Measurements from ENCODE around the gene APBA2. TPM values are rescaled to one million over a fixed set of nuclear protein-coding genes. Genes with fewer than 3 reads are reported as not detected.

APBA2 gene
- total and polyA plus RNA-seq, 2 of the 4 experiments (the other 2 are of a cell fraction): 21.7 to 33.0 TPM

DNA sequence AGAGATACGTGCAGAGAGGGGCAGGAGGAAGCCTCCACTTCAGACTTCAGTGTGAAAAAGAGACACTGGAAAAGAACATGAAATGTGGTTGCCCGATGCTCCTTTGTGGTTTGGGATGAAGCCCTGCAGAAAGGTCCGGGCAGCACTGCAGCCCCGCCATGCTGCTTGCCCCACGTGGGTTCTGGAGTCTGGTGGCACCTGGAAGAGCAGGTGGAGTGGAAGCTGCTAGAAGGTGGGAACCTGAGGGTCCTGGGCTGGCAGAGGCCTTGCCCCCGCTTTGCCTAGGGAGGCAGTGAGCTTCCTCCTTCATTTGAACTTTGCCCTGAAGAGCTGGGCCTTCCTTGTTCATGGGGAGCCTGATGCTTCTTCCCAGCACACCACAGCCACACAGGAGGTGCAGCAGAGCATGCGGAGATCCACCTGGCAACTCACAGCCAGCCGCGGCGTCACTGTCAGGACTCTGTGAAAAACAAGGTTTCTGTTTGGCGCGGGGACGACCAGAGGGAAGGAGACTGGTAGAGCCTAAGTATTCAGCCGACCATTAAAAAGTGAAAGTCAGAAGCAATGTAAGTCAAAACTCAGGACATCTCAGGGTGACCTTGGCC is 59.0 kb downstream of the APBA2 start:
- intact Hi-C loops (cut with micrococcal nuclease): no loop called here
- no peak overlapping the region for H3K4ac ChIP-seq (ENCODE audit: low read depth, low read length)
- H2BK20ac ChIP-seq (ENCODE audit: low read depth, low read length): no peak overlapping the region
- POLR2A ChIA-PET (ENCODE audit: unreplicated experiment): no interaction called here
- H2BK15ac ChIP-seq (ENCODE audit: low read depth, low read length): no peak overlapping the region
- BruUV-seq (replicated peaks): no TSS peak
- no peak overlapping the region for H4K5ac ChIP-seq (ENCODE audit: low read depth, low read length)
- H3K9ac ChIP-seq (ENCODE audit: low read depth, low read length): no peak overlapping the region
- no peaks in the 10 kb centered on the region for H3K4me1 ChIP-seq (ENCODE audit: control insufficient read depth, insufficient read depth, low read length)
- H3K9me1 ChIP-seq (ENCODE audit: insufficient read depth, low read length): peaks cover 6% of the 10 kb centered on the region; the same call in 1 of the 2 replicates
- no peak overlapping the region for H2AK9ac ChIP-seq (replicated peaks; ENCODE audit: low read depth, low read length, poor library complexity)
- no peak overlapping the region for H2BK120ac ChIP-seq (ENCODE audit: low read depth, low read length)
- H3K27me3 ChIP-seq (ENCODE audit: control insufficient read depth, insufficient read depth, low read length): no peaks in the 10 kb centered on the region
- no peak overlapping the region for H3K56ac ChIP-seq (ENCODE audit: extremely low read depth, insufficient read depth, low read length)
- in situ Hi-C loops (cut with MboI; ENCODE audit: low sequenced_read_pairs): no loop called here
- H3K79me1 ChIP-seq (ENCODE audit: low read depth in 1 of 2, low read length in 2 of 2): peaks cover 16 to 44% of the 10 kb centered on the region in 2 experiments; a peak in 3 of 4 replicates
- H3K14ac ChIP-seq (replicated peaks; ENCODE audit: low read depth, low read length): no peak overlapping the region
- H2AFZ ChIP-seq (replicated peaks; ENCODE audit: low read length, poor library complexity): no peak overlapping the region
- H3K18ac ChIP-seq (ENCODE audit: low read depth, low read length): no peak overlapping the region
- H2AK5ac ChIP-seq (ENCODE audit: low read depth, low read length): no peak overlapping the region
- H2BK5ac ChIP-seq (ENCODE audit: low read depth, low read length, poor library complexity, severe bottlenecking): no peak overlapping the region
- H3K4me3 ChIP-seq (ENCODE audit: insufficient read depth, low read depth, low read length): no peak overlapping the region
- H4K8ac ChIP-seq (ENCODE audit: low read depth in 2 of 2, low read length in 2 of 2): no peak overlapping the region
- H3K23ac ChIP-seq (ENCODE audit: low read depth, low read length): no peak overlapping the region
- no peak overlapping the region for H3K27ac ChIP-seq (ENCODE audit: insufficient read depth, low read length)
- ATAC-seq (ENCODE audit: low read depth): no peak
- CTCF ChIA-PET: no interaction called here
- no peaks in the 10 kb centered on the region for H3K9me3 ChIP-seq (ENCODE audit: control insufficient read depth, insufficient read depth, low read length)
- no peak overlapping the region for H3K4me2 ChIP-seq (ENCODE audit: low read depth, low read length)
- TF ChIP-seq BHLHE40 (IDR thresholded peaks at IDR 0.05; ENCODE audit: low read depth, low read length): no peak
- TF ChIP-seq SMC3 (IDR thresholded peaks at IDR 0.05; ENCODE audit: low read depth, low read length): no peak
- H3K36me3 ChIP-seq (ENCODE audit: control insufficient read depth, insufficient read depth, low read length): no peaks in the 10 kb centered on the region; the same call in 1 of the 2 replicates
- H4K20me1 ChIP-seq (ENCODE audit: insufficient read depth, low read length): peaks cover 3% of the 10 kb centered on the region; the same call in 1 of the 2 replicates
- no peak overlapping the region for H4K91ac ChIP-seq (ENCODE audit: insufficient read depth, low read depth, low read length)
- DNase-seq: no peak
- dilution Hi-C loops (cut with HindIII; ENCODE audit: low sequenced_read_pairs, unreplicated experiment): no loop called here
- 100% methylated on average over 1 of the region's 14 CpGs; no CpG with 5 or more reads in 1 of the 2 experiments for WGBS, 2 experiments (ENCODE audit: extremely low coverage in 2 of 2, insufficient read length in 1 of 2)
